GM12878 (cell line): ENCODE data around the gene ACER3. TPM values are rescaled to one million over a fixed set of nuclear protein-coding genes. Genes with fewer than 3 reads are reported as not detected.

Experiments
- ATAC-seq: fragments of 200-7000 bp; cut with Tn5 transposase; 3 replicates; pipeline ENCODE4 v1.9.1; 2020; ENCODE audit warnings: mild to moderate bottlenecking, moderate library complexity
- BruUV-seq: library from RNA; stranded (reverse); fragments of 400-500 nt; replicated peaks from 2 replicates; lab custom pipeline; 2021; lab: Mats Ljungman, UMichigan
- CTCF ChIA-PET: fragments of 300-600 bp; sonication (Branson Sonifier 250); formaldehyde crosslinking; extraction: SDS; loops from one replicate; lab custom pipeline; 2021; ENCODE audit warnings: inconsistent platforms; lab: Yijun Ruan, JAX
- POLR2A ChIA-PET: fragments of 350-600 bp; formaldehyde crosslinking; extraction: SDS; loops from one replicate; lab custom pipeline; 2021; ENCODE audit warnings: inconsistent platforms; lab: Charles Lee
- RAD21 ChIA-PET: fragments of 300-600 bp; sonication (Branson Sonifier 250); formaldehyde crosslinking; loops from one replicate; lab custom pipeline; 2023; ENCODE audit warnings: antibody characterized with exemption; ENCODE audit not compliant: unreplicated experiment; lab: Charles Lee
- SMC1A ChIA-PET: fragments of 300-600 bp; sonication (Branson Sonifier 250); formaldehyde crosslinking; loops from one replicate; lab custom pipeline; 2023; ENCODE audit not compliant: unreplicated experiment, uncharacterized antibody; lab: Charles Lee
- DNase-seq: peaks from one replicate; pipeline ENCODE4 v3.0.0-alpha.2; 2011; ENCODE audit warnings: low read depth, low spot score
- FAIRE-seq: peaks from 3 replicates; lab custom pipeline; 2011; peaks lifted over from hg19 to GRCh38; lab: Jason Lieb, UNC
- H2AFZ ChIP-seq: 2 replicates; pipeline ENCODE4 v1.6.0; 2011; ENCODE audit warnings: low read depth, low read length, control low read depth; ENCODE audit not compliant: control insufficient read depth
- H3K27ac ChIP-seq: 2 replicates; pipeline ENCODE4 v1.5.1; 2011; ENCODE audit warnings: control low read depth; ENCODE audit not compliant: control insufficient read depth, insufficient read depth
- H3K27me3 ChIP-seq, 2 experiments: replicated peaks in 1 of 2; 2 replicates each; pipeline versions ENCODE4 v1.6.0 to v1.6.1; 2011; ENCODE audit warnings: low read length in 1 of 2; ENCODE audit not compliant: control insufficient read depth in 2 of 2, insufficient read depth in 2 of 2
- H3K36me3 ChIP-seq, 2 experiments: 2 replicates each; pipeline ENCODE4 v1.5.1; 2011; ENCODE audit warnings: low read length in 1 of 2; ENCODE audit not compliant: control insufficient read depth in 2 of 2, insufficient read depth in 2 of 2
- H3K4me1 ChIP-seq: 2 replicates; pipeline ENCODE4 v1.6.1; 2011; ENCODE audit warnings: mild to moderate bottlenecking, low read length, moderate library complexity, mixed read lengths; ENCODE audit not compliant: control insufficient read depth, insufficient read depth
- H3K4me2 ChIP-seq: 2 replicates; pipeline ENCODE4 v1.6.0; 2011; ENCODE audit warnings: control low read depth; ENCODE audit not compliant: control insufficient read depth, insufficient read depth
- H3K4me3 ChIP-seq: fragments of 200-600 bp; sonication (generic); 2 replicates; pipeline ENCODE4 v1.5.1; 2016
- H3K79me2 ChIP-seq: 2 replicates; pipeline ENCODE4 v1.6.0; 2011; ENCODE audit warnings: low read length; ENCODE audit not compliant: control insufficient read depth, insufficient read depth
- H3K9ac ChIP-seq: 2 replicates; pipeline ENCODE4 v1.8.0; 2011; ENCODE audit warnings: low read length, control low read depth, mixed read lengths; ENCODE audit not compliant: control insufficient read depth, insufficient read depth
- H3K9me3 ChIP-seq: replicated peaks from 3 replicates; pipeline ENCODE4 v1.5.1; 2011; ENCODE audit warnings: mild to moderate bottlenecking, low read length; ENCODE audit not compliant: control insufficient read depth, insufficient read depth
- H4K20me1 ChIP-seq: 2 replicates; pipeline ENCODE4 v1.6.0; 2011; ENCODE audit not compliant: control insufficient read depth, insufficient read depth
- CEBPB ChIP-seq, 2 experiments: fragments of 150-350 bp in 1 of 2; IDR thresholded peaks; 2 replicates each; pipeline ENCODE4 v1.6.1; 2012 to 2014; ENCODE audit warnings: low read depth in 2 of 2, low read length in 2 of 2, borderline replicate concordance in 1 of 2, inconsistent platforms in 1 of 2
- FOXK2 ChIP-seq: fragments of 450-650 bp; IDR thresholded peaks from 2 replicates; pipeline ENCODE4 v1.6.1; 2017; ENCODE audit warnings: mild to moderate bottlenecking, moderate library complexity
- HDAC2 ChIP-seq: fragments of 200-600 bp; sonication (generic); IDR thresholded peaks from 2 replicates; pipeline ENCODE4 v1.6.1; 2017
- NR2C1 ChIP-seq: fragments of 450-650 bp; IDR thresholded peaks from 2 replicates; pipeline ENCODE4 v1.6.1; 2017; ENCODE audit warnings: antibody characterized with exemption, mild to moderate bottlenecking, moderate library complexity
- POLR2AphosphoS5 ChIP-seq: IDR thresholded peaks from 2 replicates; pipeline ENCODE4 v1.6.1; 2011; ENCODE audit warnings: mild to moderate bottlenecking, low read length, inconsistent platforms
- RBBP5 ChIP-seq: fragments of 200-600 bp; sonication (generic); conservative IDR thresholded peaks from 2 replicates; pipeline ENCODE4 v1.6.1; 2016
- ZBTB33 ChIP-seq: fragments of 450-650 bp; IDR thresholded peaks from 2 replicates; pipeline ENCODE4 v1.6.1; 2017; ENCODE audit warnings: mild to moderate bottlenecking
- WGBS: methylation state at CpG from one replicate; pipeline ENCODE4 v1.1.6; 2016; ENCODE audit warnings: low lambda C conversion rate; ENCODE audit not compliant: insufficient replicate concordance, insufficient coverage; ENCODE audit errors: missing lambda C conversion rate; 5-methylcytosine and 5-hydroxymethylcytosine counted together
- in situ Hi-C: fragments of 300-500 bp; cut with MboI; formaldehyde crosslinking; loops from 9 replicates; pipeline ENCODE4 v1.14.3; 2018; ENCODE audit warnings: mixed read lengths
- intact Hi-C: fragments of 100-400 bp; cut with micrococcal nuclease; formaldehyde crosslinking; loops from one replicate; pipeline ENCODE4 v1.14.2; 2022; ENCODE audit not compliant: unreplicated experiment
- polyA plus RNA-seq, 11 experiments: library from polyadenylated mRNA; depleted of rRNA in 4 of 11; unstranded in 6 of 11; stranded (reverse) in 5 of 11; fragments of >200 nt; fragmentation: Nextera tagmentation in 4 of 11; fragmentation: Illumina TruSeq in 1 of 11; extraction: Ambion mirVana in 4 of 11; extraction: Trizol in 1 of 11; gene quantifications; 1 replicate in 1 of 11; 2 replicates in 10 of 11; pipeline versions ENCODE4 v1.2.1 to v1.2.3, GENCODE V29; 2011 to 2016; ENCODE audit warnings: inconsistent platforms in 2 of 11, missing spikeins in 2 of 11, low read depth in 1 of 11
- total RNA-seq, 4 experiments: library from RNA; depleted of rRNA in 3 of 4; stranded (reverse); fragments of >200 nt in 3 of 4; fragmentation: Illumina TruSeq in 1 of 4; extraction: Trizol in 1 of 4; gene quantifications; 2 replicates each; pipeline versions ENCODE4 v1.2.1 to v1.2.3, GENCODE V29; 2013 to 2021
- TF ChIP-seq, protein P1 (sequence below): fragments of 450-650 bp; IDR thresholded peaks from 2 replicates; pipeline ENCODE4 v1.6.1; 2017; ENCODE audit warnings: borderline replicate concordance

The ACER3 gene
- total and polyA plus RNA-seq, 10 of the 15 experiments (the other 5 are each of a cell fraction or from before 2014, with no cell fraction given) = 2.8 to 17.4 (median 10.3) TPM

GRCh38 chr11:76975513-76975912, 114.8 kb downstream of the ACER3 start (continued):
- TF ChIP-seq ZBTB33 = no peak
- TF ChIP-seq FOXK2 = no peak
- no peak for TF ChIP-seq POLR2AphosphoS5
- no peak for TF ChIP-seq HDAC2
- no peak for TF ChIP-seq NR2C1
- TF ChIP-seq, protein P1, sequence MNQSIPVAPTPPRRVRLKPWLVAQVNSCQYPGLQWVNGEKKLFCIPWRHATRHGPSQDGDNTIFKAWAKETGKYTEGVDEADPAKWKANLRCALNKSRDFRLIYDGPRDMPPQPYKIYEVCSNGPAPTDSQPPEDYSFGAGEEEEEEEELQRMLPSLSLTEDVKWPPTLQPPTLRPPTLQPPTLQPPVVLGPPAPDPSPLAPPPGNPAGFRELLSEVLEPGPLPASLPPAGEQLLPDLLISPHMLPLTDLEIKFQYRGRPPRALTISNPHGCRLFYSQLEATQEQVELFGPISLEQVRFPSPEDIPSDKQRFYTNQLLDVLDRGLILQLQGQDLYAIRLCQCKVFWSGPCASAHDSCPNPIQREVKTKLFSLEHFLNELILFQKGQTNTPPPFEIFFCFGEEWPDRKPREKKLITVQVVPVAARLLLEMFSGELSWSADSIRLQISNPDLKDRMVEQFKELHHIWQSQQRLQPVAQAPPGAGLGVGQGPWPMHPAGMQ = no peak

DNA sequence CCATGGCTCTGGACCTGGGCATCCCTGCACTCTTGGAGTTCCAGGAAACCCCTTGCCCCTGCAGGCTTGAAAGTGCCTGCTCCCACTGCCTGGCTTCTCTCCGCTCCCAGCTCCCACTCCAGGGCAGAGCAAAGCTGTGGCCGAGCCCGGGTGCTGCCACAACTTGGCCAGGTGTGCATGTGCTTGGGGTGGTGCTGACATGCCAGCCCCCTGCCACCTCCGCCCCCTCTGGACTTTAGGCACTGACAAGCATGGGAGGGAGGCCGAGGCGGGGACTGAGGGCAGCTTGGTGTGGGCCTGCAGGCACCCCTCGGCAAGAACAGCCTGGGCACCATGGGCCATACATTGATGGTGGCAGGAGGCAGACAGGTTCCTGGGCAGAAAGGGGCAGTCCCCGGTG, 117.1 kb downstream of the ACER3 start:
- FAIRE-seq = no peak
- intact Hi-C loops (no loop called here), in situ Hi-C loops (no loop called here)
- ChIA-PET CTCF (interaction anchor here (0.7 kb wide), 1 partner anchor 70 kb away, joined by 3 read pairs; no protein-coding TSS in a partner anchor), SMC1A (no interaction called here), RAD21 (no interaction called here), POLR2A (no interaction called here)
- Histone ChIP-seq H4K20me1 (no peaks in the 10 kb centered on the region), H3K4me3 (no peak overlapping the region), H3K79me2 (no peaks in the 10 kb centered on the region), H2AFZ (no peak overlapping the region), H3K9ac (no peak overlapping the region), H3K4me2 (no peak overlapping the region), H3K4me1 (no peaks in the 10 kb centered on the region), H3K9me3 (peaks cover 5% of the 10 kb centered on the region; the same call in 2 of the 3 replicates), H3K27ac (no peak overlapping the region), H3K36me3 (no peaks in the 10 kb centered on the region; a peak in 1 of 4 replicates), H3K27me3 (no peaks in the 10 kb centered on the region)
- no TSS peak for BruUV-seq
- TF ChIP-seq CEBPB (IDR thresholded peaks at IDR 0.05; ENCODE audit: borderline replicate concordance in 1 of 2, low read depth in 2 of 2, low read length in 2 of 2) (no peak), RBBP5 (no peak)
- no peak for ATAC-seq
- no peak for DNase-seq
- 95% methylated on average over 8 of the region's 8 CpGs for WGBS
